Lower leg skin (tissue), 4 donors: Measurements from ENCODE around the gene GPR37L1. TPM values are rescaled to one million over a fixed set of nuclear protein-coding genes. Genes with fewer than 3 reads are reported as not detected.
"Not testable (repeated sequence)": the region's sequence is repeated elsewhere in the genome, so short reads cannot be mapped to it uniquely, and the experiment has no call there.

ENCODE experiments used
- DNase-seq, 2 donors: peaks; one replicate each; pipeline ENCODE4 v3.0.0-alpha.2; 2019; ENCODE audit warnings: low spot score in 2 of 2
- H3K4me3 ChIP-seq: fragments of 200-600 bp; sonication (generic); 2 replicates; pipeline ENCODE4 v1.5.1; 2017; ENCODE audit warnings: mild to moderate bottlenecking, low read depth; ENCODE audit not compliant: poor library complexity, severe bottlenecking
- CTCF ChIP-seq, 3 donors: fragments of 450-650 bp; IDR thresholded peaks; one replicate each; pipeline ENCODE4 v1.5.1; 2016; ENCODE audit warnings: antibody characterized with exemption in 3 of 3, mild to moderate bottlenecking in 3 of 3, moderate library complexity in 2 of 3
- POLR2A ChIP-seq, 2 donors: fragments of 450-650 bp; IDR thresholded peaks; one replicate each; pipeline ENCODE4 v1.6.1; 2016 to 2017; ENCODE audit warnings: antibody characterized with exemption in 2 of 2, mild to moderate bottlenecking in 1 of 2, moderate library complexity in 1 of 2
- WGBS, 2 donors: methylation state at CpG; one replicate each; pipeline ENCODE4 v1.1.5; 2018; 5-methylcytosine and 5-hydroxymethylcytosine counted together
- intact Hi-C: fragments of 100-400 bp; cut with DNase I; formaldehyde crosslinking; loops from one replicate; pipeline ENCODE4 v1.15.0; 2023; ENCODE audit warnings: low total_unique reads
- total RNA-seq, 4 donors: library from RNA; depleted of rRNA; stranded (reverse); fragments of >200 nt; gene quantifications; one replicate each; pipeline ENCODE4 v1.1.0, GENCODE V29; 2016

Gene GPR37L1
- total RNA-seq, 4 donors from 2014 or later = 0.02 to 0.06 TPM; not detected in 2

GRCh38 chr1:202143011-202143767 lies 20.5 kb downstream of the GPR37L1 start:
- DNase-seq = no peak
- peak overlapping the region; percentile 82 for H3K4me3 ChIP-seq
- intact Hi-C loops = no loop called here
- TF ChIP-seq POLR2A (IDR thresholded peaks at IDR 0.05) (no peak), CTCF (IDR thresholded peaks at IDR 0.05) (peak in 1 of 3 donors; percentile 24)
- 4 to 6% methylated on average over 16 to 17 of the region's 17 CpGs for WGBS, 2 donors

DNA sequence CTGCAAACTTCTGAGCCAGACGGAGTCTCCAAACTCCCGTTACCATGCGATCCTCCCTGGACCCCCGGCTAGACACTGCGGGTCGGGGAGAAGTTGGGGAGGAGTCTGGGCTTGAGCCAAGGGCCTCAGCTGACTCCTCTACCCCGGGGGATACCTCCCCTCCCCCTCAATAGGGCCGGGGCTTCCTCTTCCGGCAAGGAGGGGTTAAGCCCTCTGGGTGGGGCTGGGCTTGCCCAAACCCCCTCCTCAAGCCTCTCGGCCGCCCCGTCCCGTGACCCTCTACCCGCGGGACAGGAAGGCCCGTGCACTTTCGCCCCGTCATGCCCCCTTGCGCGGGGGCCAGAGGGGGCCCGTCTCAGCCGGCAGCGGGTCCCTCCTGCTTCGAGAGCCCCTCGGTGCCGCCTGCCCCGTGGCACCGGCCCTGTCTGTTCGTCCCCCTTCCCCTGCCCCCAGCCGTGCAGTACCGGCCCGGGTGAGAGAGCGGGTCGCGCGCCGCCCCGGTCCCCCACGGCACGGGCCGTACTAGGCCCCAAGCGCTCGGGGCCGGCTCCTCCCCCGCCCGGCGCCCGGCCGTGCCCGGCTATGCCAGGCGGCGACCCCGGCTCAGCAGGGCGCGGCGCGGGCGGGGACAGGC lies 21.2 kb downstream of the GPR37L1 start:
- intact Hi-C loops = no loop called here
- 0 to 1% methylated on average over 29 to 52 of the region's 58 CpGs for WGBS, 2 donors
- peak overlapping the region; percentile 82 for H3K4me3 ChIP-seq
- TF ChIP-seq CTCF (IDR thresholded peaks at IDR 0.05) = no peak
- no peak for TF ChIP-seq POLR2A (IDR thresholded peaks at IDR 0.05)
- DNase-seq = no peak

- 1% methylated on average over 13 to 40 of the region's 82 CpGs for WGBS, 2 donors
- DNase-seq = peak; percentile 51 to 94
- intact Hi-C loops = no loop called here
- TF ChIP-seq CTCF (IDR thresholded peaks at IDR 0.05) (no peak), POLR2A (IDR thresholded peaks at IDR 0.05) (peak in 1 of 2 donors; percentile 49)
- H3K4me3 ChIP-seq = peak within 1 kb of the TSS; percentile 82
Measured at GRCh38 chr1:202144402-202145067, 21.8 kb downstream of the GPR37L1 start, which contains the start of gene ARL8A. TSS of gene ARL8A (minus strand) at chr1:202144737. CDS start at chr1:202144572, 165 bp downstream.

GRCh38 chr1:202145068-202145743 lies 22.5 kb downstream of the GPR37L1 start:
- WGBS, 2 donors = 1 to 2% methylated on average over 13 of the region's 13 CpGs
- peak overlapping the region; percentile 82 for H3K4me3 ChIP-seq
- DNase-seq = no peak

GRCh38 chr1:202145744-202146140 lies 23.0 kb downstream of the GPR37L1 start:
- H3K4me3 ChIP-seq, DNase-seq, intact Hi-C loops: not testable (repeated sequence)
- 88 to 91% methylated on average over 8 of the region's 8 CpGs for WGBS, 2 donors

More at GRCh38 chr1:202145068-202145743, 22.5 kb downstream of the GPR37L1 start:
- intact Hi-C loops = no loop called here
- TF ChIP-seq CTCF (IDR thresholded peaks at IDR 0.05) (no peak), POLR2A (IDR thresholded peaks at IDR 0.05) (no peak)
